Esophagus muscularis mucosa (tissue), 3 donors: ENCODE results near the gene NPHP4.

Experiments used
- POLR2A ChIP-seq: fragments of 450-650 bp; IDR thresholded peaks from one replicate; pipeline ENCODE4 v1.6.1; 2017; ENCODE audit warnings: antibody characterized with exemption, moderate library complexity, mild to moderate bottlenecking, low read depth
- POLR2AphosphoS5 ChIP-seq, 2 donors: sonication (generic); formaldehyde crosslinking; IDR thresholded peaks; one replicate each; pipeline ENCODE4 v1.6.1; 2017; ENCODE audit warnings: antibody characterized with exemption in 2 of 2
- TF ChIP-seq, protein P1 (sequence below), 3 experiments: fragments of 200-600 bp in 2 of 3; fragments of 450-650 bp in 1 of 3; sonication (generic) in 2 of 3; IDR thresholded peaks; one replicate each; pipeline ENCODE4 v1.5.1; 2017 to 2019; ENCODE audit warnings: antibody characterized with exemption in 3 of 3, mild to moderate bottlenecking in 2 of 3, moderate library complexity in 1 of 3

DNA sequence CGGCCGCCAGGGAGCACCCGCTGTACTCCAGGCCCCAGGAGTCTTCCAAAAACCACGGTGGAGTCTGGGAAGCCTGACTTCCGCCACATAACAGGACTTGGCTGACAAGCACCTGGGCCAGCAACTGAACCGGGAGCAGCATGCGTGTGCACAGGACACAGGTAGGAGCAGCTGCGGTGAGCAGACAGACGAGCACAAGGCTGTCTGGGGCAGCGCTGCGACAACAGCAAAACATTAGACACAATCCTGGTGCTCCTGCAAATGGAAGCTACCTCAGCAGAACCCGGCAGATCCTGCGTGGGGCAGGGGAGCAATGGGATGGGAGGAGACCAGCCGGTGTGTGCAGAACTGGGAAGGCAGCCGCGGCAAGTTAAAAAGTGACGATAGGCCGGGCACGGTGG, 80.4 kb downstream of the NPHP4 start:
- TF ChIP-seq, protein P1, sequence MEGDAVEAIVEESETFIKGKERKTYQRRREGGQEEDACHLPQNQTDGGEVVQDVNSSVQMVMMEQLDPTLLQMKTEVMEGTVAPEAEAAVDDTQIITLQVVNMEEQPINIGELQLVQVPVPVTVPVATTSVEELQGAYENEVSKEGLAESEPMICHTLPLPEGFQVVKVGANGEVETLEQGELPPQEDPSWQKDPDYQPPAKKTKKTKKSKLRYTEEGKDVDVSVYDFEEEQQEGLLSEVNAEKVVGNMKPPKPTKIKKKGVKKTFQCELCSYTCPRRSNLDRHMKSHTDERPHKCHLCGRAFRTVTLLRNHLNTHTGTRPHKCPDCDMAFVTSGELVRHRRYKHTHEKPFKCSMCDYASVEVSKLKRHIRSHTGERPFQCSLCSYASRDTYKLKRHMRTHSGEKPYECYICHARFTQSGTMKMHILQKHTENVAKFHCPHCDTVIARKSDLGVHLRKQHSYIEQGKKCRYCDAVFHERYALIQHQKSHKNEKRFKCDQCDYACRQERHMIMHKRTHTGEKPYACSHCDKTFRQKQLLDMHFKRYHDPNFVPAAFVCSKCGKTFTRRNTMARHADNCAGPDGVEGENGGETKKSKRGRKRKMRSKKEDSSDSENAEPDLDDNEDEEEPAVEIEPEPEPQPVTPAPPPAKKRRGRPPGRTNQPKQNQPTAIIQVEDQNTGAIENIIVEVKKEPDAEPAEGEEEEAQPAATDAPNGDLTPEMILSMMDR (IDR thresholded peaks at IDR 0.05), result no peak
- TF ChIP-seq POLR2A (no peak), POLR2AphosphoS5 (IDR thresholded peaks at IDR 0.05) (no peak)
